ENCODE results near the gene GLE1.

The GLE1 gene, protein sequence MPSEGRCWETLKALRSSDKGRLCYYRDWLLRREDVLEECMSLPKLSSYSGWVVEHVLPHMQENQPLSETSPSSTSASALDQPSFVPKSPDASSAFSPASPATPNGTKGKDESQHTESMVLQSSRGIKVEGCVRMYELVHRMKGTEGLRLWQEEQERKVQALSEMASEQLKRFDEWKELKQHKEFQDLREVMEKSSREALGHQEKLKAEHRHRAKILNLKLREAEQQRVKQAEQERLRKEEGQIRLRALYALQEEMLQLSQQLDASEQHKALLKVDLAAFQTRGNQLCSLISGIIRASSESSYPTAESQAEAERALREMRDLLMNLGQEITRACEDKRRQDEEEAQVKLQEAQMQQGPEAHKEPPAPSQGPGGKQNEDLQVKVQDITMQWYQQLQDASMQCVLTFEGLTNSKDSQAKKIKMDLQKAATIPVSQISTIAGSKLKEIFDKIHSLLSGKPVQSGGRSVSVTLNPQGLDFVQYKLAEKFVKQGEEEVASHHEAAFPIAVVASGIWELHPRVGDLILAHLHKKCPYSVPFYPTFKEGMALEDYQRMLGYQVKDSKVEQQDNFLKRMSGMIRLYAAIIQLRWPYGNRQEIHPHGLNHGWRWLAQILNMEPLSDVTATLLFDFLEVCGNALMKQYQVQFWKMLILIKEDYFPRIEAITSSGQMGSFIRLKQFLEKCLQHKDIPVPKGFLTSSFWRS

GRCh38 chr9:128504485-128505413 is at the start of gene GLE1:
TSS of gene GLE1 (plus strand) at chr9:128504719. CDS start at chr9:128504806, 87 bp downstream.
- DNase-seq (ENCODE audit: low read depth) = peak; percentile 99

DNA sequence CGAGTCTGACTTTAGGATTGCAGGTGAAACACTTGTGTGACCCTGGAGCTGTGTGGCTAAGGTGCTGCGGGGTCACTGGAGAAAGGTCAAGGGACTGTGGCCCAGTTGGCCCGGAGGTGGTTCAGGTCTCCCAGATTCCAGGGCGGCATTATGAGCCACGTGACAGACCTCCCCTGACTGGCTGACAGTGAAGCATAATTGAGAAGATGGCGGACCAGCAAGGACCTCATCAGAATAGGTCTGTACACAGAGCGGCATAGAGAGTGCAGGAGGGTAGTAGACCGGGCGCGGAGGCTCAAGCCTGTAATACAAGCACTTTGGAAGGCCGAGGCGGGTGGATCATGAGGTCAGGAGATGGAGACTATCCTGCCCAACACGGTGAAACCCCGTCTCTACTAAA is 49.5 kb upstream of the GLE1 start:
- no peak for DNase-seq (ENCODE audit: low read depth)

DNA sequence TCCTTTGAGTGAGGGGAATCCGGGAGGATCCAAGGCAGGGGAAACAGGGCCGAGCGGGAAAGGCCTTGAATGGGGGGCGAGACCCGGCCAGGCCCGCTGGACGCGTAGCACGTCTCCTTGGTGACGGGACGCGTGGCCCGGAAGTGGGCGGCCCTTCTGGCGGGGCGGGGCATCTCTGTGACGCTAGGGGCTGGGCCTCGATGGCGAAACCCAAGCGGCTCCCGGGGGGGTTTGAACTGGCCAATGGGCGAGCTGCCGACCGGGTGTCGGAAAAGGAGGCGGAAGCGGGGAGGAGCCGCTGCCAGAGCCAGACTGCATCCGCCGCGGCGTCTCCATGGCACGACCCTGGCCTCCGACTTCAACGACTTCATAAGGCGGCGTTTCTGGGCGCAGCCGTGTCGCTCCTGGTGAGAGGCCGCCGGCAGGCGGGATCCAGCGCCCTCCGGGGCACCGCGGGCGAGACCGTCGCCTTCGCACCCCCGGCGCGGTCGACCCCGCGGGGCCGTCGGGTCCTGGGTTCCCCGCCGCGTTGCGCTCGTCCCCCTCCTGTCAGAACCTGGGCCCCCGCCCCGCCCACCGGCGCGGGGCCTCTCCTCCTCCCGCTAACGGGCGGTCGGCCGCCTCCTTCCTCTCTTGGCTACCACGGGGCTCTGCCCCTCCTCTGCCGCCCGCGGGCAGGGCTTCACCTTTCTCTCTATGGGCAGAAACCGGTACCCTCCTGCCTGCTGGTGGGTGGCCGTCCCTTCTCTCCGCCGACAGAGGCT is 48.5 kb upstream of the GLE1 start, which contains the start of gene ODF2:
Gene ODF2 (plus strand): TSS at position 158 of the 764 bp plus-strand sequence. CDS start 86 bp downstream, at position 244.
- peak; percentile 98 for DNase-seq (ENCODE audit: low read depth)

GRCh38 chr9:128456613-128457061 is 47.9 kb upstream of the GLE1 start:
- peak; percentile 63 for DNase-seq (ENCODE audit: low read depth)

- no peak for DNase-seq (ENCODE audit: low read depth)
Observed at GRCh38 chr9:128457207-128457606, 47.3 kb upstream of the GLE1 start.

- no peak for DNase-seq (ENCODE audit: low read depth)
Observed at GRCh38 chr9:128459011-128459410, 45.5 kb upstream of the GLE1 start.

DNA sequence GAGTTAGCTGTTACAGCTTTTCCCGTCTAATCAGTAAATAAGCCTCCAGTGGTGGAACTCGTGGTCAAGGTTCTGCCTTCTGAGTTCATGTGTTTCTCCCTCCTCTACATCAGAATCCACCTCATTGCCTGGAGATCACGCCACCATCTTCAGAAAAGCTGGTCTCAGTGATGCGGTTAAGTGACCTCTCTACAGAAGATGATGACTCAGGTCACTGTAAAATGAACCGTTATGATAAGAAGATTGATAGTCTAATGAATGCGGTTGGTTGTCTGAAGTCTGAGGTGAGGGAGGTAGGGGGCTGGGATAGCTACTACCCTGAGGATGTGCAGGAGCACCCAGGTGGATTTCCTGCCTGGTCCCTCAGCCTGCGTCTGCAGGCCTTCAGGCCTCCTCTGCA is 35.4 kb upstream of the GLE1 start:
- no peak for DNase-seq (ENCODE audit: low read depth)

- no peak for DNase-seq (ENCODE audit: low read depth)
Observed at GRCh38 chr9:128470560-128470959, 34.0 kb upstream of the GLE1 start.

DNA sequence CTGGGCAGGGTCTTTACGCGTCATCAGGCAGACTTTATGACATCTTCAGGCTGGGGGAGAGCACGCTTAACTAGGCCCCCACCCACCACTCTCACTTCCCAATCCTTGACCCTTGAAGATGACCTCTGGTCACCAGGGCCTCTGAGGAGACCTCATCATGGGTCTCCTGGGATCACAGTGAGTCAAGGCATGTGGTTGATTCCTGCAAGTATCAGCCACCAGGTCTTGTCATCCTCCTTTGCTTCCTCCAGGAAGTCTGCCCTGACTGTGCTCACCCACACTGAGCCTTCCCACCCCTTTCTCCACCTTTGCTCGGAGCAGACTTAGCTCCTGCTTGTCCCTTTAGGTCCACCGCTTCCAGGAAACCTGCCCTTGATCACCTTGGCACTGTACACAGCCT is 31.4 kb upstream of the GLE1 start:
- no peak for DNase-seq (ENCODE audit: low read depth)

GRCh38 chr9:128475867-128476266 is 28.7 kb upstream of the GLE1 start:
- no peak for DNase-seq (ENCODE audit: low read depth)

DNA sequence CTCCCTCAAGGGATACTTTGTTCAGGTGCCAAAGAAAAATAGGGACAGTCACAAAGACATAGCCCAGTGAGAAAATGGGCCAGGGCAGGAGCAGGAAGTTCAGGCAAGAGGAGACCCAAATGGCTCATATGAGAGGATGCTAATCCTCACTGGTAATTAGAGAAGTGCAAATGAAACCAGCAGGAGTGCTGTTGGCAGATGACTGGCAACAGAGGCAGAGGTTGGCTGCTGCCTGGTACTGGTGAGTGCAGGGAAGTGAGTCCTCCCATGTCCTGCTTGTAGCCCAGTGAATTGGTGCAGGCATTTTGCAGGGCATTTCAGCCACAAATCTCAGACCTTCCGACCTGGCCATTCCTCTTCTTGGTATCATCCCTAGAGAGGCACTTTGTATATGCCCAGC is 25.3 kb upstream of the GLE1 start:
- no peak for DNase-seq (ENCODE audit: low read depth)

- no peak for DNase-seq (ENCODE audit: low read depth)
Observed at GRCh38 chr9:128481561-128481960, 23.0 kb upstream of the GLE1 start.

GRCh38 chr9:128482186-128482585 is 22.3 kb upstream of the GLE1 start:
- no peak for DNase-seq (ENCODE audit: low read depth)

- DNase-seq (ENCODE audit: low read depth) = no peak
Observed at GRCh38 chr9:128484686-128485413, 19.7 kb upstream of the GLE1 start.

GRCh38 chr9:128485414-128485855 is 19.1 kb upstream of the GLE1 start:
- no peak for DNase-seq (ENCODE audit: low read depth)

- DNase-seq (ENCODE audit: low read depth) = no peak
Observed at GRCh38 chr9:128486201-128486600, 18.3 kb upstream of the GLE1 start.

GRCh38 chr9:128493424-128493823 is 11.1 kb upstream of the GLE1 start:
- no peak for DNase-seq (ENCODE audit: low read depth)

DNA sequence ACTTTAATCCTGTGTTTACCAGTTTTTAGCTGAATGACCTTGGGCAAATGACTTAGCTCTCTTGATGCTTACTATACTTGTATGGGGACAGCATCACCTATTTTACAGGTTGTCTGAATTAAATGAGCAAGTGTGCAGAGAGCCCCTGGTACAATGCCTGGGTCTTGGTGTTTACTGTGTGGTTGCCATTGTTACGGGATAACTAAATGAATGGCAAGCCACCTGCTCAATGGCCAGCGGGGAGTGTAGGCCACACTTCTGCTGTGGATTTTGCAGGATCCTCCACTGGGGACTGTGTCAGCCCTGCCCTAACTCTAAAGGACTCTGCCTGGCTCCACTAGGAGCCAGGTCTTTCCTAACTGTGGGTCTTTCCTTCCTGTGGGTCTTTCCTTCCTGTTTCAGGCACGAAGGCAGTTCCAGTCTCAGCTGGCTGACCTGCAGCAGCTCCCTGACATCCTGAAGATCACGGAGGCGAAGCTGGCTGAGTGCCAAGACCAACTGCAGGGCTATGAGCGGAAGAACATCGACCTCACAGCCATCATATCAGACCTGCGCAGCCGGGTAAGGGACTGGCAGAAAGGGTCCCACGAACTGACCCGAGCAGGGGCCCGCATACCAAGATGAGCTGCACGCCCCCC is 10.3 kb upstream of the GLE1 start:
- DNase-seq (ENCODE audit: low read depth) = no peak

DNA sequence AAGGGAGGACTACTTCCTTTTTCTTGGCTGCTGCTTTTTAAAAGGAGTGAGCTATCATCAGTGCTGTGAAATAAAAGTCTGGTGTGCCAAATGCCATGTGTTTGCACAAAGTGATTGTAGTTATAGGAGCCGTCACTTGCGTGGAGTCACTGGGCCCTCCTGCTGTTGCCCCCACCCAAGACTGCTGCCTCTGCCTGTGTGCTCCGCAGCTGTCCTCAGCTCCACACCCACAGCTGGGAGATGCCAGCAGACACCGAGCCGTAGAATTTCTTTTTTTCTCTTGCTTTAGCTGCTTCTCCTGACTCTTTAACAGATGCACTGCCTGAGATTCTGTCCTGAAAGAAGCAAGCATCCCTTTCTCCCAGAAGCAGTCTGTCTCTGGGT is 9.8 kb upstream of the GLE1 start:
- DNase-seq (ENCODE audit: low read depth) = no peak

GRCh38 chr9:128495296-128495695 is 9.2 kb upstream of the GLE1 start:
- no peak for DNase-seq (ENCODE audit: low read depth)

All from activated T-cell treated with anti-CD3 and anti-CD28 coated beads for 48 hours (primary cell).